PC-3 (cell line): ENCODE data around the gene ERICH4. TPM values are rescaled to one million over a fixed set of nuclear protein-coding genes. Genes with fewer than 3 reads are reported as not detected.

ENCODE experiments used
- ATAC-seq: fragments of 200-7000 bp; cut with Tn5 transposase; 2 replicates; pipeline ENCODE4 v1.9.1; 2020; ENCODE audit warnings: mild to moderate bottlenecking, moderate library complexity
- BruUV-seq: library from RNA; stranded (reverse); fragments of 400-500 nt; replicated peaks from 2 replicates; lab custom pipeline; 2021; lab: Mats Ljungman, UMichigan
- CTCF ChIA-PET: fragments of 300-600 bp; sonication (Branson Sonifier 250); formaldehyde crosslinking; loops from one replicate; lab custom pipeline; 2022; ENCODE audit warnings: antibody characterized with exemption; lab: Charles Lee
- POLR2A ChIA-PET: fragments of 300-600 bp; sonication (Branson Sonifier 250); formaldehyde crosslinking; loops from one replicate; lab custom pipeline; 2022; ENCODE audit warnings: antibody characterized with exemption; ENCODE audit not compliant: unreplicated experiment; lab: Charles Lee
- DNase-seq: peaks from one replicate; pipeline ENCODE4 v3.0.0-alpha.2; 2015
- H2AFZ ChIP-seq: fragments of 300-600 bp; sonication (generic); 2 replicates; pipeline ENCODE4 v1.6.0; 2016; ENCODE audit warnings: antibody characterized with exemption, low read length
- H3F3A ChIP-seq: fragments of 300-600 bp; sonication (generic); one replicate; pipeline ENCODE4 v1.6.0; 2017; ENCODE audit warnings: antibody characterized with exemption, low read length, control low read depth, mild to moderate bottlenecking; ENCODE audit not compliant: unreplicated experiment
- H3K27ac ChIP-seq: fragments of 300-600 bp; sonication (generic); 2 replicates; pipeline ENCODE4 v1.5.1; 2016; ENCODE audit warnings: mild to moderate bottlenecking, low read length
- H3K27me3 ChIP-seq: fragments of 300-600 bp; sonication (generic); 2 replicates; pipeline ENCODE4 v1.6.1; 2016; ENCODE audit warnings: low read length, mixed read lengths
- H3K36me3 ChIP-seq: fragments of 300-600 bp; sonication (generic); 2 replicates; pipeline ENCODE4 v1.6.1; 2016; ENCODE audit warnings: low read depth, mixed run types, low read length, mixed read lengths
- H3K4me1 ChIP-seq: fragments of 300-600 bp; sonication (generic); 2 replicates; pipeline ENCODE4 v1.5.1; 2016; ENCODE audit warnings: low read length; ENCODE audit not compliant: insufficient read depth
- H3K4me2 ChIP-seq: fragments of 300-600 bp; sonication (generic); 2 replicates; pipeline ENCODE4 v1.6.0; 2016; ENCODE audit warnings: low read length
- H3K4me3 ChIP-seq: fragments of 300-600 bp; sonication (generic); 2 replicates; pipeline ENCODE4 v1.5.1; 2016; ENCODE audit warnings: mild to moderate bottlenecking, low read length, mixed read lengths
- H3K79me2 ChIP-seq: fragments of 300-600 bp; sonication (generic); 2 replicates; pipeline ENCODE4 v1.6.1; 2017; ENCODE audit warnings: low read length, mixed read lengths
- H3K9ac ChIP-seq: fragments of 300-600 bp; sonication (generic); 2 replicates; pipeline ENCODE4 v1.6.0; 2016; ENCODE audit warnings: mild to moderate bottlenecking, low read length
- H3K9me2 ChIP-seq: fragments of 300-600 bp; sonication (generic); replicated peaks from 2 replicates; pipeline ENCODE4 v1.6.1; 2016; ENCODE audit warnings: mixed run types, low read length, mixed read lengths
- H3K9me3 ChIP-seq: fragments of 300-600 bp; sonication (generic); 2 replicates; pipeline ENCODE4 v1.6.1; 2016; ENCODE audit warnings: low read length, mixed read lengths
- H4K20me1 ChIP-seq: fragments of 300-600 bp; sonication (generic); 2 replicates; pipeline ENCODE4 v1.6.1; 2016; ENCODE audit warnings: low read length, mixed read lengths
- CTCF ChIP-seq: fragments of 300-600 bp; sonication (generic); conservative IDR thresholded peaks from 2 replicates; pipeline ENCODE4 v1.5.1; 2017; ENCODE audit warnings: antibody characterized with exemption, low read depth, mild to moderate bottlenecking, low read length
- EZH2 ChIP-seq: fragments of 300-600 bp; sonication (generic); IDR thresholded peaks from one replicate; pipeline ENCODE4 v1.6.1; 2017; ENCODE audit warnings: antibody characterized with exemption, mild to moderate bottlenecking, low read length; ENCODE audit not compliant: unreplicated experiment
- EZH2phosphoT487 ChIP-seq: fragments of 300-600 bp; sonication (generic); IDR thresholded peaks from 2 replicates; pipeline ENCODE4 v1.6.1; 2018; ENCODE audit warnings: mild to moderate bottlenecking, antibody characterized with exemption, low read length, borderline replicate concordance
- intact Hi-C: fragments of 100-400 bp; cut with micrococcal nuclease; formaldehyde crosslinking; loops from 2 replicates; pipeline ENCODE4 v1.9.0; 2023
- total RNA-seq: library from RNA; depleted of rRNA; stranded (reverse); fragments of >200 nt; gene quantifications from 2 replicates; pipeline ENCODE4 v1.2.3, GENCODE V29; 2014

Gene ERICH4
- total RNA-seq, 1 experiment from 2014 or later, result not detected

GRCh38 chr19:41449079-41449864, 6.3 kb downstream of the ERICH4 start:
- Histone ChIP-seq H3K4me2 (peak overlapping the region; percentile 79), H3K4me1 (no peaks in the 10 kb centered on the region), H3K9ac (no peak overlapping the region), H3K4me3 (peak overlapping the region; percentile 59), H3K27ac (no peak overlapping the region), H4K20me1 (no peaks in the 10 kb centered on the region), H3K9me3 (no peaks in the 10 kb centered on the region), H3K27me3 (no peaks in the 10 kb centered on the region), H3K36me3 (no peaks in the 10 kb centered on the region), H2AFZ (peak overlapping the region; percentile 80), H3K9me2 (no peaks in the 10 kb centered on the region), H3K79me2 (no peaks in the 10 kb centered on the region), H3F3A (no peaks in the 10 kb centered on the region)
- ATAC-seq, result peak; percentile 91
- POLR2A ChIA-PET, result interaction anchor here (0.7 kb wide), 1 partner anchor 65 kb away, joined by 5 read pairs; no protein-coding TSS in a partner anchor
- BruUV-seq, result no TSS peak
- DNase-seq, result peak; percentile 57
- TF ChIP-seq CTCF (peak; percentile 88), EZH2phosphoT487 (no peak)
- intact Hi-C loops, result loop anchor here (1.0 kb wide), 1 partner anchor 114 kb away; no protein-coding TSS in a partner anchor
- CTCF ChIA-PET, result interaction anchor here (0.6 to 1.4 kb wide), 4 partner anchors 10 to 117 kb away, joined by 3 to 15 read pairs (median 4); partner anchors contain the start of gene DMAC2

- Histone ChIP-seq H3K4me1 (no peaks in the 10 kb centered on the region), H3K36me3 (no peaks in the 10 kb centered on the region), H2AFZ (no peak overlapping the region), H3K27ac (no peak overlapping the region), H3K4me2 (no peak overlapping the region), H3F3A (no peaks in the 10 kb centered on the region), H3K9me3 (no peaks in the 10 kb centered on the region), H3K9me2 (no peaks in the 10 kb centered on the region), H3K4me3 (no peak overlapping the region), H3K27me3 (no peaks in the 10 kb centered on the region), H3K9ac (no peak overlapping the region), H4K20me1 (no peaks in the 10 kb centered on the region), H3K79me2 (no peaks in the 10 kb centered on the region)
- TF ChIP-seq EZH2 (no peak), EZH2phosphoT487 (no peak), CTCF (no peak)
- ATAC-seq, result no peak
- CTCF ChIA-PET, result interaction anchor here (1.0 kb wide), 1 partner anchor 114 kb away, joined by 3 read pairs; no protein-coding TSS in a partner anchor
- POLR2A ChIA-PET, result no interaction called here
- no peak for DNase-seq
- intact Hi-C loops, result loop anchor here (1.0 kb wide), 1 partner anchor 113 kb away; no protein-coding TSS in a partner anchor
- BruUV-seq, result no TSS peak
Measured at GRCh38 chr19:41449865-41450178, 6.9 kb downstream of the ERICH4 start.
